LNCAP (cell line): ENCODE data around the gene PIGQ.

Source experiments
- TF ChIP-seq, protein P1 (sequence below): fragments of 450-650 bp; IDR thresholded peaks from 2 replicates; pipeline ENCODE4 v1.5.1; 2017; ENCODE audit warnings: mild to moderate bottlenecking

Gene PIGQ

DNA sequence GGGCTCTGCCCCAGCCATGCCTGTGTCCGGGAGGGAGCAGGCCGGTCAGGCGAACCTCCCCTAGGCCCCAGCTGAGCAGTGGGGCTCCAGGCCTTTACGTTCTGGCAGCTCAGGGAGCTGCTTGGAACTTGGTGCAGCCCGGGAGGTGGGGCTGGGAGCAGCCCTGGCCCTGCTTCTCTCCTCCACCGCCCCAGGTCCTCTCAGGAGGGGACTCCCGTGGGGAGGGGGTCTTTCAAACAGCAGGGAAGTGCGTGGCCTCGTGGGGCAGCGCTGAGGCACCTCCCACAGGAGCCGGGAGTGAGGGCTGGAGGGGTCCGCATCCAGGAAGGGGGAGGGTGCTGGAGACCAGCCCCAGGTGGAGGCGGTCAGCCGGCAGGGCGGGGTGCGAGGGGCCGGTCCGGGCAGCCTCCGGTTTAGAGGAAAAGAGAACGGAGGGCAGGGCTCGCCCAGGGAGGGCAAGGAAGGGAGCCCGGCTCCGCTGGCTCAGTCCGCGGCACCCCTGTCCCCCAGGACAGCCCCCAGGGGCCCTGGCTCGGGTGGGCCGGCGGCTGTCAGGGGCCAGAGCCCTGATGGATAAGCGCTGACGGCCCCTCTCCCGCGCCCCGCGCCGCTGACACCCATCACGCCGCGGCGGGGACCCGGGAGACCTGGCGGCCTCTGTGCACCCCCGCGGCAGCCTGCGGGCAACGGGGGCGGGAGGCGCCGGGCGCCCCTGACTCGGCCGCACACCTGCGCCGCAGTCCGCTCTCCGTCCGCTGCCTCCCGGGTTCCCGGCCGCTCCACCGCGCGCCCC lies 10.2 kb upstream of the PIGQ start:
- TF ChIP-seq, protein P1, sequence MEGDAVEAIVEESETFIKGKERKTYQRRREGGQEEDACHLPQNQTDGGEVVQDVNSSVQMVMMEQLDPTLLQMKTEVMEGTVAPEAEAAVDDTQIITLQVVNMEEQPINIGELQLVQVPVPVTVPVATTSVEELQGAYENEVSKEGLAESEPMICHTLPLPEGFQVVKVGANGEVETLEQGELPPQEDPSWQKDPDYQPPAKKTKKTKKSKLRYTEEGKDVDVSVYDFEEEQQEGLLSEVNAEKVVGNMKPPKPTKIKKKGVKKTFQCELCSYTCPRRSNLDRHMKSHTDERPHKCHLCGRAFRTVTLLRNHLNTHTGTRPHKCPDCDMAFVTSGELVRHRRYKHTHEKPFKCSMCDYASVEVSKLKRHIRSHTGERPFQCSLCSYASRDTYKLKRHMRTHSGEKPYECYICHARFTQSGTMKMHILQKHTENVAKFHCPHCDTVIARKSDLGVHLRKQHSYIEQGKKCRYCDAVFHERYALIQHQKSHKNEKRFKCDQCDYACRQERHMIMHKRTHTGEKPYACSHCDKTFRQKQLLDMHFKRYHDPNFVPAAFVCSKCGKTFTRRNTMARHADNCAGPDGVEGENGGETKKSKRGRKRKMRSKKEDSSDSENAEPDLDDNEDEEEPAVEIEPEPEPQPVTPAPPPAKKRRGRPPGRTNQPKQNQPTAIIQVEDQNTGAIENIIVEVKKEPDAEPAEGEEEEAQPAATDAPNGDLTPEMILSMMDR, result no peak

DNA sequence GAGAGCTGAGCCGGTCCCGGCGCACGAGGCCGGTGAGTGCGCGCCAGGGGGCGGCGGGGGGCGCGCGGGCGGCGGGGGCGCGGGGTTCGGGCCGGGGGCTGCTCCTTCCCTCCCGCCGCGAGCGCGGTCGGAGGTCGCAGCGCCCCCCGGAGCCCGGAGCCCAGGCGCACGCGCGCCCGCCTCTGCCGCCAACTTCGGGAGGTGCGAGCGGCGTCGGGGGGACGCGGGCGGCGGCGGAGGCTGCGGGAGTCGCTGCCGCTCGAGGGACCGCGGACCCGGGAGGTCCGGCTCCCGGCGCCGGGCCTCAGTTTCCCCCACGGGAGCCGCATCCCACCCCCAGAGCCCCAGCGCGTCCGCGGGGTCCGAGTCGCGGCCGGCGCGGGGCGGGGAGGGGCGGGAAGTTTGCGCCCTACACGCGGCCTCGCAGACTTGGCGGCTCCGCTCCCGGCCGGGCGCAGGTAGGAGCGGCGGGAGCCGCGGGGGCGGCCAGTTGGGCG lies 9.5 kb upstream of the PIGQ start, which contains the start of gene PRR35:
Gene PRR35, plus strand, starts transcription at position 191 of the 497 bp plus-strand sequence. CDS start 2,901 bp downstream, outside the sequence.
- TF ChIP-seq, protein P1, result no peak

DNA sequence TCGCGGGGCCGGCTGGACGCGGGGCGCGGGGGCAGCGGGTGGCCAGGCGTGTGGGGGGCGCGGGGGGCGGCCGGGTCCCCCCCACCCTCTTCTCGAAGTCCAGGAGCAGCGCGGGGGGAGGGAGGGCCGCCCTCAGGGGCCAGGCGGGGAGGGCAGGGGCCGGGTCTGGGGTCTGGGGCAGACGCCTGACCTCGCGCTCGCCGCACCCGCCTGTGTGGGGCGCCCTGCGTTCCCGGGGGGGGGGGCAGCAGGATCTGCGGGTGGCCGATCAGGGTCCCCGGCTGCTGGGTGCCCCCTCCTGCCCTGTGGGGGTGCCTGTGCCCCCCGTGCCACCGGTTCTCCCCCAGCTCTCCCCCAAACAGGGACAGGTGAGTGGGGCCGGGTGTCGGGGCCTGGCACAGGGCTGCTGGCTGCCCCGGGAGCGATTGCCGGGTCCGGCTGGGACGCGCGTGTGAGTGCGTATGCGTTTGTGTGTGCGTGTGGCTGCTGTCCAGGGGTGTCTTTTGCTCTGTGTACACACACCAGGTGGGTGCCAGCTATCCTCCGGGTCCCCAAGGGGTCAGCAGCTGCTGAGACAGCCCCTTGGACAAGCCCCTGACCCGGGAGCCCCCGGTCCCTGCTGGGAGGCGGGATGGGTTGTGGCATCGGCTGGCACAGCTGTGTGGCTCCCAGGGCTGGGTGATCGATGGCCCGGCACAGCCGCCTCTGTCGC lies 8.9 kb upstream of the PIGQ start:
- TF ChIP-seq, protein P1, result no peak

DNA sequence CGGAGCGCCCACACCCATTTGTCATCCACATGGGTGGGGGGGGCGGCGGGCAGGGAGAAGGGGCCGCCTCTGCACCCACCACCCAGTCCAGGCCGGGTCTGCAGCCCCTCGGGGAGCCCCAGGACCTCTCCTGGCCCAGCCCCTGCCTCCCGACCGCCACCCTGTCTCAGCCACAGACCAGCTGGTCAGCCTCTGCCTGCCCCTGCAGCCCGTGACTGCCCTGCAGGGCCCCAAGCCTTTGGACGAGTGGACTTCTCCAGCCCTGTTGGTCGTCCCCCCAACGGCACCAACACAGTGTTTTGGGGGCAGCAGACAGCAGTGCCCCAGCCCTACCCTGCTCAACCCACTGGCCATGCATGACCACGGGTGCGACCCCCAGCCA lies 8.4 kb upstream of the PIGQ start:
- TF ChIP-seq, protein P1, result no peak

DNA sequence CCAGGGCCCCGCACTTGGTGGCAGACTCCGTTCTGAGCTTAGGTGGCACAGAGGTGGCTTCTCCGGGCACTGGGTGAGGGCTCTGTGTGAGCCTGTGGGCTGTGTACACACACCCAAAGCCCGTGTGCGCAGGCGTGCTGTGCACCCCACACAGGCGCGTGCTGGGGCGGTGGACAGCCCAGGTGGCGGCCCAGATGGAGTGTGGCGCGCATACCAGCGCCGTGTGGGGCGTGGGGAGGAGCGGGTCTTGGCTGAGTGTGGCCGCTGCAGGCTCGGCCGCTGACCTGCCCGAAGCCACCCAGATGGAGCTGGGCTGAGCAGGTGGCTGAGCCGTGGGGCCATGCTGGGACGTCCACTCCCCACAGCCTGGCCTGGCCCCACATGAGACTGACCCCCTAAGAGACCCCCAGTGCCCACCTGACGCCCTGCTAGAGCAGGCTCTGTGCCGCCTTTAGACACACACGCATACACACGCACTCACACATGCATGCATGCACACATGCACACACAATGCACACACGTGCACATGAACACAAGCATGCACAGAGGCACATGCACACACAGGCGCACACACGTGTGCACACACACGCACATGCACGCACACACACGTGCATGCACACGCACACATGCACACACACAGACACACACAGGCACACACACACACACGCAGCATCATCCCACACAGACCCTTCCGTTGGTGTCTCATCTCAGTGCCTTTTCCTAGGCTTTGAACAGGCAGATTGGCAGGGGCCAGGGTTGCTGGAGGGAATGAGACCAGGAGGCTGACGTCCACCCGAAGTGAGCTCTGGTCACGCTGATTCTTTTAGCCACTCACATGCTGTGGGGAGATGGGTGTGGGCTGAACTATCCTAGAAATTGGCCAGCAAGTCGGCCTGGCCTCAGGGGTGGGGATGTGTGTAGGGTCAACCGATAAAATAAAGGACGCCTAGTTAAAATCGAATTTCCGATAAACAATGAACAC lies 7.5 kb upstream of the PIGQ start:
- TF ChIP-seq, protein P1, result no peak

DNA sequence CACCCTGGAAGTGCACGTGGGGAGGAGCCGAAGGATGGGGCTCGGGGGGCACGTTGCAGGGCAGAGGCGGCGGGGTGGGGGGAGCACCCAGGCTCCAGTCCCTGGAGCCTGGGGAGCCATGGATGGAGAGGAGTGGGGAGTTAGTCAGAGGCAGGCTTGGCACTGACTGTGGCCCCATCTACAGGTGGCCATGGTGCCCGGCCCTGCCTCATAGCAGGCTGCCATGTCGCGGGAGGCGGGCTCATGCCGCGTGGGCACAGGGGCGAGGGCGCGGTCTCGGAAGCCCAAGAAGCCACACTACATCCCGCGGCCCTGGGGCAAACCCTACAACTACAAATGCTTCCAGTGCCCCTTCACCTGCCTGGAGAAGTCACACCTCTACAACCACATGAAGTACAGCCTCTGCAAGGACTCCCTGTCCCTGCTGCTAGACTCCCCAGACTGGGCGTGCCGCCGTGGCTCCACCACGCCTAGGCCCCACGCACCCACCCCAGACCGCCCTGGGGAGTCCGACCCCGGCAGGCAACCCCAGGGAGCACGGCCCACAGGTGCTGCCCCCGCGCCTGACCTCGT lies 6.6 kb upstream of the PIGQ start:
- TF ChIP-seq, protein P1, result no peak
